B cell (primary cell): ENCODE data around the gene MYL7.

ENCODE experiments used
- EZH2 ChIP-seq: IDR thresholded peaks from 2 replicates; pipeline ENCODE4 v1.6.1; 2012; ENCODE audit warnings: borderline replicate concordance, low read depth, mild to moderate bottlenecking, moderate library complexity, low read length; ENCODE audit not compliant: insufficient read depth, poor library complexity, severe bottlenecking
- TF ChIP-seq, protein P1 (sequence below): fragments of 200-600 bp; IDR thresholded peaks from one replicate; pipeline ENCODE4 v1.8.0; 2022; ENCODE audit warnings: antibody characterized with exemption, mild to moderate bottlenecking

DNA sequence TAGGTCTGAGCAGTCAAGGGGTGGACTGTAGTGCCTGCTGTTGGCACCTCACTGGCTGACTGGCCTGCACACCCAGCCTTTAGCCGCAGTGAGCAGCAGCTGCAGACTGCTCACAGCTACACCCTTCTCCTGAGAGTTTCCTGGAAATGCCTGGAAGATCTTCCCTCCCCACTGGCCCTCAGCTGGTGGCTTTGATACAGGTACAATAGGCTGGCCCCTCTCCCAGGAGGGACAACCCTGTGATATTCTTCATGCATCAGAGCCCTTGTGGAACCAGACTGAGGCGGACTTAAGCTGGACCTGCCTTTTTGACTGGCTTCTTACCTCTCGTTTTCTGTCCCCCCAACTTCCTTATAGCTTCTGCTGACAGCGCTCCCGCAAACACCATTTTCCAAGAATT lies 41.7 kb upstream of the MYL7 start:
- TF ChIP-seq EZH2 = no peak
- TF ChIP-seq, protein P1, sequence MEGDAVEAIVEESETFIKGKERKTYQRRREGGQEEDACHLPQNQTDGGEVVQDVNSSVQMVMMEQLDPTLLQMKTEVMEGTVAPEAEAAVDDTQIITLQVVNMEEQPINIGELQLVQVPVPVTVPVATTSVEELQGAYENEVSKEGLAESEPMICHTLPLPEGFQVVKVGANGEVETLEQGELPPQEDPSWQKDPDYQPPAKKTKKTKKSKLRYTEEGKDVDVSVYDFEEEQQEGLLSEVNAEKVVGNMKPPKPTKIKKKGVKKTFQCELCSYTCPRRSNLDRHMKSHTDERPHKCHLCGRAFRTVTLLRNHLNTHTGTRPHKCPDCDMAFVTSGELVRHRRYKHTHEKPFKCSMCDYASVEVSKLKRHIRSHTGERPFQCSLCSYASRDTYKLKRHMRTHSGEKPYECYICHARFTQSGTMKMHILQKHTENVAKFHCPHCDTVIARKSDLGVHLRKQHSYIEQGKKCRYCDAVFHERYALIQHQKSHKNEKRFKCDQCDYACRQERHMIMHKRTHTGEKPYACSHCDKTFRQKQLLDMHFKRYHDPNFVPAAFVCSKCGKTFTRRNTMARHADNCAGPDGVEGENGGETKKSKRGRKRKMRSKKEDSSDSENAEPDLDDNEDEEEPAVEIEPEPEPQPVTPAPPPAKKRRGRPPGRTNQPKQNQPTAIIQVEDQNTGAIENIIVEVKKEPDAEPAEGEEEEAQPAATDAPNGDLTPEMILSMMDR = no peak
